ENCODE measurements around the gene OPRL1.
"Not testable (repeated sequence)": the region's sequence is repeated elsewhere in the genome, so short reads cannot be mapped to it uniquely, and the experiment has no call there.

OPRL1 gene

DNA sequence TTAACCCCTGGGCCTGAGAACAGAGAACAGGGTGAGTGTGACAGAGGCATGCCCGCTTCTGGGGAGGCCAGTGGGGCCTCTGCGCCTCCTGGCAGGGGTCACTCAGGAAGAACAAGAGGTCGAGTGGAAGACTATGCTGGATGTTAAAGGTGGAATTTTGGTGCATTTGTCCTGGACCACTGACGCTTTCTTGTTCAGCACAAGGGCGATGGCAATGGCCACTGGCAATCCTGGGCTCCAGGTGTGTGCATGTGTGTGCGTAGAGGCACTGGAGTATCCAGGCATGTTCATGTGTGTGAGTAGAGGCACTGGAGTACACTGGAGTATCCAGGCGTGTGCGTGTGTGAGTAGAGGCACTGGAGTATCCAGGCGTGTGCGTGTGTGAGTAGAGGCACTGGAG is 51.0 kb downstream of the OPRL1 start:
- Mint-ChIP-seq H3K9me3 (no peaks in the 10 kb centered on the region), H3K4me3 (no peak overlapping the region), H3K36me3 (ENCODE audit: low read depth) (no peaks in the 10 kb centered on the region), H3K27ac (no peak overlapping the region), H3K27me3 (peaks cover 11% of the 10 kb centered on the region), H3K4me1 (ENCODE audit: low read depth) (no peaks in the 10 kb centered on the region)

- H3K9me3 Mint-ChIP-seq = no peaks in the 10 kb centered on the region
- peaks cover 11% of the 10 kb centered on the region for H3K27me3 Mint-ChIP-seq
- H3K27ac Mint-ChIP-seq = no peak overlapping the region
- H3K4me1 Mint-ChIP-seq (ENCODE audit: low read depth) = no peaks in the 10 kb centered on the region
- H3K4me3 Mint-ChIP-seq = no peak overlapping the region
- no peaks in the 10 kb centered on the region for H3K36me3 Mint-ChIP-seq (ENCODE audit: low read depth)
These were observed 51.5 kb downstream of the OPRL1 start for GRCh38 chr20:64131406-64131805.

DNA sequence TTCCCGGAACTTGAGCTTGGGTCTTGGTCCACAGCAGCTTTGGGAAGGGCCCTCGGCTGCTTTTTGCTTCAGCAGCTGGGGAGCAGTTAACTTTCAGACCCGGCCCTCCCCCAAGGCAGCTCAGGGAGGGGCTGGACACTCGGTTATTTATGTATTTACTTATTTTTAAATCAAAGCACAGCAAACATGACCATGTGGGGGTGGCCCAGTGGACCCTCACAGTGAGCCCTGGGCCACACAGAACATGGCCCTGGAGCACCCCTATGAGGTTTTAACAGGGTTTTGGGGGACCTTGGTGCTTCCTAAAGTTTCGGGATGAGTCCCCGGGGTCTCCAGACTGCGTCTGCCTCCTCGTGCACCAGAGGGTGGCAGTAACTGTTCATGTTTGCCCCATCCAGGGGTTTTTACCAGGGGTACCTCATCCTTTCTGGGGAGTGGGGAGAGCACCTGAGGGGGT is 54.1 kb downstream of the OPRL1 start:
- no peaks in the 10 kb centered on the region for H3K36me3 Mint-ChIP-seq (ENCODE audit: low read depth)
- H3K27me3 Mint-ChIP-seq = peaks cover 4% of the 10 kb centered on the region
- H3K9me3 Mint-ChIP-seq = no peaks in the 10 kb centered on the region
- no peak overlapping the region for H3K27ac Mint-ChIP-seq
- no peak overlapping the region for H3K4me3 Mint-ChIP-seq
- no peaks in the 10 kb centered on the region for H3K4me1 Mint-ChIP-seq (ENCODE audit: low read depth)

- H3K27ac Mint-ChIP-seq; H3K4me3 Mint-ChIP-seq; H3K4me1 Mint-ChIP-seq (ENCODE audit: low read depth); H3K9me3 Mint-ChIP-seq; H3K27me3 Mint-ChIP-seq; H3K36me3 Mint-ChIP-seq (ENCODE audit: low read depth): not testable (repeated sequence)
These were observed 54.9 kb downstream of the OPRL1 start for GRCh38 chr20:64134744-64135143.

- H3K4me3 Mint-ChIP-seq = no peak overlapping the region
- no peaks in the 10 kb centered on the region for H3K9me3 Mint-ChIP-seq
- no peaks in the 10 kb centered on the region for H3K36me3 Mint-ChIP-seq (ENCODE audit: low read depth)
- H3K4me1 Mint-ChIP-seq (ENCODE audit: low read depth) = no peaks in the 10 kb centered on the region
- no peaks in the 10 kb centered on the region for H3K27me3 Mint-ChIP-seq
- H3K27ac Mint-ChIP-seq = no peak overlapping the region
These were observed 56.3 kb downstream of the OPRL1 start for GRCh38 chr20:64136004-64136710.

GRCh38 chr20:64137598-64138031 is 57.7 kb downstream of the OPRL1 start:
- Mint-ChIP-seq H3K36me3 (ENCODE audit: low read depth) (no peaks in the 10 kb centered on the region), H3K27ac (no peak overlapping the region), H3K9me3 (no peaks in the 10 kb centered on the region), H3K4me3 (no peak overlapping the region), H3K4me1 (ENCODE audit: low read depth) (no peaks in the 10 kb centered on the region), H3K27me3 (no peaks in the 10 kb centered on the region)

- H3K4me1 Mint-ChIP-seq (ENCODE audit: low read depth) = no peaks in the 10 kb centered on the region
- no peaks in the 10 kb centered on the region for H3K9me3 Mint-ChIP-seq
- H3K36me3 Mint-ChIP-seq (ENCODE audit: low read depth) = no peaks in the 10 kb centered on the region
- H3K27ac Mint-ChIP-seq = no peak overlapping the region
- no peaks in the 10 kb centered on the region for H3K27me3 Mint-ChIP-seq
- no peak overlapping the region for H3K4me3 Mint-ChIP-seq
These were observed 58.5 kb downstream of the OPRL1 start for GRCh38 chr20:64138276-64138815.

DNA sequence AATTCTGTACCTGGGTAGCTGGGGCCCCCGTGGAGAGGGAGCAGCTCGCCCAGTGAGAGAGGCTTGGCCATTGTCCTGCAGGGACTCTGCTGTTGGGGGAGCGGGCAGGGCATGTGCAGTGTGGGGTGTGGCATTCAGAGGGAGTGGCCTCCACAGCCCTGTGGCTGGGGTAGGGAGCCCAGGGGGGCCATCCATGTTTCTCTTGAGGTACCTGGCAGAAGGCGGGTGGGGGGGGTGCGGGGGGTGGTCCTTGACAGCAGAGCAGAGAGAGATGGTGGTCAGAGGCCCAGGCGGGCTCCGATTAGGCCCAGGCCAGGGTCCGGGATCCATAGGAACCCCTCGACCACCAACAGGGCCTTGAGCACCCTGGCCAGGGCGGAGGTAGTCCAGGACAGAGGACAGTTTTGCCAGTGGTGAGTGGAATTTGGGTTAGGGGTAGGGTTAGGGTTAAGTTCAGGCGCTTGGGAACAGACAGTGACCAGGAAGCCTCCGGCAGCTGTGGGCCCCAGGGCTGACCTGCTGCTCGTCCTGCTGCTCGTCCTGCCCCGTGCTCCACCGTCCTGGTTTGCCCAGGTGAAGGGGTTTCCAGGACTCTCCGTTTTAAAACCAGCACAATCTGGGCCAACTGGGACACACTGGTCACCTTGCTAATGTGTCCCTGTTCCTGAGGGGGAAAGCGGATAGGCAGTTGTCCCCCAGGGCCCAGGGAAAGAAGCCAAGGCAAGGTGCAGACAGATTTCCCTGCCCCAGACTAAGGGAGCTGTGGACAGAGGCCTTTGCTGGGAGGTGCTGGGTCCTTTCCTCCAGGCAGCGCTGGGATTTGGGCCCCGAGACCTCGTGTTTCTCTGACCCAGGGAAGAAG is 59.5 kb downstream of the OPRL1 start:
- H3K9me3 Mint-ChIP-seq = peaks cover 3% of the 10 kb centered on the region
- no peaks in the 10 kb centered on the region for H3K4me1 Mint-ChIP-seq (ENCODE audit: low read depth)
- no peak overlapping the region for H3K4me3 Mint-ChIP-seq
- no peaks in the 10 kb centered on the region for H3K36me3 Mint-ChIP-seq (ENCODE audit: low read depth)
- no peaks in the 10 kb centered on the region for H3K27me3 Mint-ChIP-seq
- H3K27ac Mint-ChIP-seq = no peak overlapping the region

GRCh38 chr20:64140061-64140931 is 60.4 kb downstream of the OPRL1 start:
- Mint-ChIP-seq H3K9me3 (peaks cover 7% of the 10 kb centered on the region), H3K4me1 (ENCODE audit: low read depth) (no peaks in the 10 kb centered on the region), H3K27ac (peak overlapping the region; percentile 26), H3K4me3 (no peak overlapping the region), H3K27me3 (no peaks in the 10 kb centered on the region), H3K36me3 (ENCODE audit: low read depth) (no peaks in the 10 kb centered on the region)

DNA sequence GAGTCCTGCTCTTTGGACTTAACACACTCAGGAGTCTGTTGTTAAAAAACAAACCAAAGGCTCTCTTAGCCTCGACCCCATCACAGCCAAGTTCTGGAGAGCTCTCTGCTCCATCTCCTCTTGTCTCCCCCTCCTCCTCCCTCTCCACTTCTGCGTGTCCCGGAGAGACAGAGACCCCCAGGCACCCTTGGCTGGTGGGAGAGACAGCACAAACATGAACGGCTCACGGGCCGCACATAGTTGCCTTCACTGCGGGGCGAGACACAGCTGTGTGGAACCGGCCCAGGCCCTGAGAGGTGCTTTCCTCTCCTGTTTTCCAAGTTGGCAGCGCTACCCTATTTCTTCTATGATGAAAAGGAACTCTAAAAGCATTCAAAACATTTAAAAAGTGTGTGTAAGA is 61.1 kb downstream of the OPRL1 start:
- Mint-ChIP-seq H3K36me3 (ENCODE audit: low read depth) (no peaks in the 10 kb centered on the region), H3K4me1 (ENCODE audit: low read depth) (no peaks in the 10 kb centered on the region), H3K4me3 (no peak overlapping the region), H3K27ac (no peak overlapping the region), H3K27me3 (no peaks in the 10 kb centered on the region), H3K9me3 (peaks cover 7% of the 10 kb centered on the region)

DNA sequence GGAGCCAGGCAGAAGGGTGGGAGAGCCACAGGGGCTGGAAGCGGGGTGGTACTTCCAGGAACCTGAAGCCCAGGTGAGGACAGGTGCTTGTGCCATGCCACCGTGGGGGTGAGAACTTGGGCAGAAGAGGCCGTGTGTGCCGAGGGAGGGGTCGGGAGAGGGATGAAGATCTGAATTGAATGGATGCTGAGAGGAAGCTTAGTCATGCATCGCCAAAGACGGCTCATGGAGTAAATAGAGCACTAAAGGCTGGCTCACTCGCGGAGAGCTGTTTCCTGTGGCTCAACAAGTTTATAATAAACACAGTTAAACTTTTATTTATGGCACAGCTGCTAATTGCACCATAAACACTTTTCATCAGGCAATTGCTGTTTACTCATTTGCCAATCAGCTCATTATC is 62.7 kb downstream of the OPRL1 start:
- Mint-ChIP-seq H3K27me3 (no peaks in the 10 kb centered on the region), H3K27ac (no peak overlapping the region), H3K4me1 (ENCODE audit: low read depth) (no peaks in the 10 kb centered on the region)

DNA sequence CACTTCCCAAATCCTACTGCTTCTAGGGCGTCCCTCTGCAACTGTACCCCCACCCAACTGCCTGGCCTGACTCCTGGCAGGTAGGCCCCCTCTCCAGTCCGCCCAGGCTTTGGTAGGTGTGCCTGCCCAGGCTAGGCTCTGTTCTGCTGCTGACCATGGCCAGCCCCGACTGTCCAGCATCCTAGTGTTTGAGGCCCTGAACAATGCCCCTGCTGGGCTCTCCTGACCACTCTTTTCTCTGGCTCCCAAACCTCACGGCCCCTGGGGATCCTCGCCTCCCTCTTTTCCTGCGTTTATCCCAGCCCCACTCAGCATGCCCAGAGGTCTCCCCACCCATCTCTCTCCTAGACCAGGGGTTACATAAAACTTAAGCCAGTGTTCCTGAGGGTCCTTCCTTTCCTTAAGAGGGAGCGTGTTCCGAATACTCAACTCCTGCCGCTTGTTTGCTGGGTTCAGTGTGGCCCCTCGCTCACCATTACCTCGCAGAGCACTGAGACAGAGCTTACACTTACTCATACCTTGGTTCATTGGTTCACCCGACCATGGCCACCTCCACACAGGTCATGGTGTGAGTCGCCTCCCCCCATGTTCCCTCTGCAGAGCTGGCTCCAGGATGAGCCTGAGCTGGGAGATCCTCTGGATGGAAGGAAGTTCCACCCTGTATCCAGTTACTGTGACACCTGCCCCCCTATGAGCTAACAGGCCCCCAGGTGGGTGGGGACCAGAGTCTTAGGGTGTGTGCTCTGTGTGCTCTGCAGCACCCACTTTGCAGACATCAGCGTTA is 63.3 kb downstream of the OPRL1 start:
- Mint-ChIP-seq H3K27me3 (no peaks in the 10 kb centered on the region), H3K27ac (no peak overlapping the region), H3K36me3 (ENCODE audit: low read depth) (no peaks in the 10 kb centered on the region), H3K9me3 (peaks cover 7% of the 10 kb centered on the region), H3K4me1 (ENCODE audit: low read depth) (no peaks in the 10 kb centered on the region), H3K4me3 (no peak overlapping the region)

More for the DNA sequence above, 62.7 kb downstream of the OPRL1 start:
- Mint-ChIP-seq H3K36me3 (ENCODE audit: low read depth) (no peaks in the 10 kb centered on the region), H3K4me3 (no peak overlapping the region), H3K9me3 (peaks cover 7% of the 10 kb centered on the region)

GRCh38 chr20:64144144-64144912 is 64.4 kb downstream of the OPRL1 start:
- Mint-ChIP-seq H3K27me3 (no peaks in the 10 kb centered on the region), H3K4me3 (no peak overlapping the region), H3K36me3 (ENCODE audit: low read depth) (no peaks in the 10 kb centered on the region), H3K4me1 (ENCODE audit: low read depth) (no peaks in the 10 kb centered on the region), H3K27ac (no peak overlapping the region), H3K9me3 (peaks cover 7% of the 10 kb centered on the region)

All from stimulated activated naive CD8-positive, alpha-beta T cell treated with anti-CD3 and anti-CD28 coated beads, Interleukin-15, Interleukin-2, amounts not matched to agents 100 ng/mL and 50 ng/mL, for 24 hours (primary cell).